ENCODE results near the gene EXTL2. TPM values are rescaled to one million over a fixed set of nuclear protein-coding genes. Genes with fewer than 3 reads are reported as not detected.
"Not testable (repeated sequence)": the region's sequence is repeated elsewhere in the genome, so short reads cannot be mapped to it uniquely, and the experiment has no call there.

EXTL2 gene
- total RNA-seq, 1 experiment from 2014 or later: 21.1 TPM

DNA sequence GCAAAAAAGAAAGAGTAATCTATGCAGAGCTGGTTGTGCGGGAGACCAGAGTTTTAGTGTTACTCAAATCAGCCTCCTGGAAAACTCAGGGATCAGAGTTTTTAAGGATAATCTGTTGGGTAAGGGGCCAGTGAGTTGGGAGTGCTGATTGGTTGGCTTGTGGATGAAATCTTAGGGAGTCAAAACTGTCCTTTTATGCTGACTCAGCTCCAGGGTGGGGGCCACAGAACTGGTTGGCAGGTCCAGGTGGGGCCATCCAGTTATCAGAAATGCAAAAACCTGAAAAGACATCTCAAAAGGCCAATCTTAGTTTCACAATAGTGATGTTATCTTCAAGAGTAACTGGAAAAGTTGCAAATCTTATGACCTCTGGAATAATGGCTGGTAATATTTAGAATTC, 3.3 kb downstream of the EXTL2 start (continued):
- TF ChIP-seq POLR2AphosphoS5 (IDR thresholded peaks at IDR 0.05; ENCODE audit: low read depth, low read length): no peak
- TF ChIP-seq, protein P1, sequence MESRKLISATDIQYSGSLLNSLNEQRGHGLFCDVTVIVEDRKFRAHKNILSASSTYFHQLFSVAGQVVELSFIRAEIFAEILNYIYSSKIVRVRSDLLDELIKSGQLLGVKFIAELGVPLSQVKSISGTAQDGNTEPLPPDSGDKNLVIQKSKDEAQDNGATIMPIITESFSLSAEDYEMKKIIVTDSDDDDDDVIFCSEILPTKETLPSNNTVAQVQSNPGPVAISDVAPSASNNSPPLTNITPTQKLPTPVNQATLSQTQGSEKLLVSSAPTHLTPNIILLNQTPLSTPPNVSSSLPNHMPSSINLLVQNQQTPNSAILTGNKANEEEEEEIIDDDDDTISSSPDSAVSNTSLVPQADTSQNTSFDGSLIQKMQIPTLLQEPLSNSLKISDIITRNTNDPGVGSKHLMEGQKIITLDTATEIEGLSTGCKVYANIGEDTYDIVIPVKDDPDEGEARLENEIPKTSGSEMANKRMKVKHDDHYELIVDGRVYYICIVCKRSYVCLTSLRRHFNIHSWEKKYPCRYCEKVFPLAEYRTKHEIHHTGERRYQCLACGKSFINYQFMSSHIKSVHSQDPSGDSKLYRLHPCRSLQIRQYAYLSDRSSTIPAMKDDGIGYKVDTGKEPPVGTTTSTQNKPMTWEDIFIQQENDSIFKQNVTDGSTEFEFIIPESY (IDR thresholded peaks at IDR 0.05; ENCODE audit: extremely low read depth, insufficient replicate concordance, low read length): no peak
- TF ChIP-seq SIN3A (IDR thresholded peaks at IDR 0.05; ENCODE audit: low read depth): no peak
- TF ChIP-seq JUND (IDR thresholded peaks at IDR 0.05): no peak
- no peak for TF ChIP-seq ZFX (IDR thresholded peaks at IDR 0.05)
- no peak for TF ChIP-seq POLR2A (IDR thresholded peaks at IDR 0.05; ENCODE audit: borderline replicate concordance, extremely low read depth, insufficient read depth, insufficient read length)
- TF ChIP-seq, protein P2, sequence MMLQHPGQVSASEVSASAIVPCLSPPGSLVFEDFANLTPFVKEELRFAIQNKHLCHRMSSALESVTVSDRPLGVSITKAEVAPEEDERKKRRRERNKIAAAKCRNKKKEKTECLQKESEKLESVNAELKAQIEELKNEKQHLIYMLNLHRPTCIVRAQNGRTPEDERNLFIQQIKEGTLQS (IDR thresholded peaks at IDR 0.05): no peak
- TF ChIP-seq TCF7L2 (IDR thresholded peaks at IDR 0.05; ENCODE audit: borderline replicate concordance, extremely low read depth, insufficient read depth, insufficient read length): no peak
- TF ChIP-seq YY1 (IDR thresholded peaks at IDR 0.05; ENCODE audit: extremely low read depth, insufficient replicate concordance, low read depth, low read length): no peak
- TF ChIP-seq EZH2phosphoT487 (IDR thresholded peaks at IDR 0.05; ENCODE audit: borderline replicate concordance): no peak

- H4K20me1 ChIP-seq (ENCODE audit: insufficient read depth); H2AFZ ChIP-seq (ENCODE audit: low read depth, low read length, poor library complexity, severe bottlenecking); H3K4me2 ChIP-seq (ENCODE audit: low read length); H3K4me1 ChIP-seq (ENCODE audit: control insufficient read depth in 1 of 2, insufficient read depth in 2 of 2, low read length in 2 of 2); DNase-seq (ENCODE audit: low read depth, low spot score); H3K27ac ChIP-seq (ENCODE audit: low read depth, low read length); RAD21 ChIA-PET (ENCODE audit: low non-redundant PET in 1 of 2, low total read pairs in 2 of 2, uncharacterized antibody in 2 of 2, unreplicated experiment in 2 of 2); H3K27me3 ChIP-seq (ENCODE audit: insufficient read depth, low read length); H3K4me3 ChIP-seq (replicated peaks in 1 of 2; ENCODE audit: low read depth in 1 of 2, low read length in 2 of 2); H3K9ac ChIP-seq (ENCODE audit: low read length); ATAC-seq; H3K9me2 ChIP-seq (ENCODE audit: insufficient read depth); H3K36me3 ChIP-seq (ENCODE audit: control insufficient read depth in 1 of 2, insufficient read depth in 2 of 2, low read length in 2 of 2); intact Hi-C loops (cut with micrococcal nuclease); H3K9me3 ChIP-seq (ENCODE audit: control insufficient read depth in 1 of 2, insufficient read depth in 1 of 2, low read depth in 1 of 2, low read length in 2 of 2); CTCF ChIA-PET; BruUV-seq (replicated peaks); POLR2A ChIA-PET: not testable (repeated sequence)
- H3K79me2 ChIP-seq (ENCODE audit: insufficient read depth, low read length): peaks cover 23% of the 10 kb centered on the region
Observed at GRCh38 chr1:100889869-100890482, 4.7 kb downstream of the EXTL2 start.

- H3K36me3 ChIP-seq (ENCODE audit: control insufficient read depth in 1 of 2, insufficient read depth in 2 of 2, low read length in 2 of 2); intact Hi-C loops (cut with micrococcal nuclease); POLR2A ChIA-PET; H3K4me2 ChIP-seq (ENCODE audit: low read length); DNase-seq (ENCODE audit: low read depth, low spot score); CTCF ChIA-PET; RAD21 ChIA-PET (ENCODE audit: low non-redundant PET in 1 of 2, low total read pairs in 2 of 2, uncharacterized antibody in 2 of 2, unreplicated experiment in 2 of 2); H3K27me3 ChIP-seq (ENCODE audit: insufficient read depth, low read length); H2AFZ ChIP-seq (ENCODE audit: low read depth, low read length, poor library complexity, severe bottlenecking); H3K27ac ChIP-seq (ENCODE audit: low read depth, low read length); BruUV-seq (replicated peaks); ATAC-seq; H3K9me3 ChIP-seq (ENCODE audit: control insufficient read depth in 1 of 2, insufficient read depth in 1 of 2, low read depth in 1 of 2, low read length in 2 of 2); H3K9me2 ChIP-seq (ENCODE audit: insufficient read depth); H3K9ac ChIP-seq (ENCODE audit: low read length); H3K4me1 ChIP-seq (ENCODE audit: control insufficient read depth in 1 of 2, insufficient read depth in 2 of 2, low read length in 2 of 2); H4K20me1 ChIP-seq (ENCODE audit: insufficient read depth); H3K4me3 ChIP-seq (replicated peaks in 1 of 2; ENCODE audit: low read depth in 1 of 2, low read length in 2 of 2): not testable (repeated sequence)
- H3K79me2 ChIP-seq (ENCODE audit: insufficient read depth, low read length): peaks cover 19% of the 10 kb centered on the region
Observed at GRCh38 chr1:100889007-100889406, 5.6 kb downstream of the EXTL2 start.
